Esophagus muscularis mucosa (tissue), 4 donors: Measurements from ENCODE around the gene FGFBP2. TPM values are rescaled to one million over a fixed set of nuclear protein-coding genes. Genes with fewer than 3 reads are reported as not detected.
A peak's percentile ranks its signal among the peaks of the same experiment; 100 is the strongest.

Source experiments
- DNase-seq: peaks from one replicate; pipeline ENCODE4 v3.0.0-alpha.2; 2017; ENCODE audit errors: extremely low spot score
- H3K27ac ChIP-seq, 4 donors: fragments of 200-600 bp; sonication (generic); replicated peaks in 1 of 4; 1 replicate in 3 of 4; 2 replicates in 1 of 4; pipeline ENCODE4 v1.5.1; 2016 to 2019; ENCODE audit warnings: mild to moderate bottlenecking in 1 of 4
- H3K27me3 ChIP-seq, 4 donors: fragments of 200-600 bp; sonication (generic); one replicate each; pipeline versions ENCODE4 v1.5.1 to v1.6.0; 2016 to 2019
- H3K36me3 ChIP-seq, 4 donors: fragments of 200-600 bp; sonication (generic); one replicate each; pipeline ENCODE4 v1.5.1; 2016 to 2019
- H3K4me1 ChIP-seq, 4 donors: fragments of 200-600 bp; sonication (generic); one replicate each; pipeline ENCODE4 v1.5.1; 2016 to 2019
- H3K4me3 ChIP-seq, 4 donors: fragments of 200-600 bp; sonication (generic); 1 replicate in 2 of 4; 2 replicates in 2 of 4; pipeline ENCODE4 v1.5.1; 2016 to 2019; ENCODE audit warnings: mild to moderate bottlenecking in 4 of 4, moderate library complexity in 1 of 4
- H3K9me3 ChIP-seq, 4 donors: fragments of 200-600 bp; sonication (generic); 1 replicate in 3 of 4; 2 replicates in 1 of 4; pipeline ENCODE4 v1.5.1; 2016 to 2019
- EP300 ChIP-seq: sonication (generic); formaldehyde crosslinking; IDR thresholded peaks from one replicate; pipeline ENCODE4 v1.6.1; 2017; ENCODE audit warnings: antibody characterized with exemption
- POLR2A ChIP-seq: fragments of 450-650 bp; IDR thresholded peaks from one replicate; pipeline ENCODE4 v1.6.1; 2017; ENCODE audit warnings: antibody characterized with exemption, moderate library complexity, mild to moderate bottlenecking, low read depth
- POLR2AphosphoS5 ChIP-seq, 2 donors: sonication (generic); formaldehyde crosslinking; IDR thresholded peaks; one replicate each; pipeline ENCODE4 v1.6.1; 2017; ENCODE audit warnings: antibody characterized with exemption in 2 of 2
- WGBS: methylation state at CpG from one replicate; pipeline ENCODE4 v1.1.5; 2018; 5-methylcytosine and 5-hydroxymethylcytosine counted together
- intact Hi-C: fragments of 100-400 bp; cut with DNase I; formaldehyde crosslinking; loops from one replicate; pipeline ENCODE4 v1.15.1; 2023
- total RNA-seq, 4 donors: library from RNA; depleted of rRNA; stranded (reverse); fragments of >200 nt; gene quantifications; one replicate each; pipeline versions ENCODE4 v1.1.0 to v1.2.1, GENCODE V29; 2016
- TF ChIP-seq, protein P1 (sequence below), 3 experiments: fragments of 200-600 bp in 2 of 3; fragments of 450-650 bp in 1 of 3; sonication (generic) in 2 of 3; IDR thresholded peaks; one replicate each; pipeline ENCODE4 v1.5.1; 2017 to 2019; ENCODE audit warnings: antibody characterized with exemption in 3 of 3, mild to moderate bottlenecking in 2 of 3, moderate library complexity in 1 of 3

FGFBP2 gene
- 1 to 10 TPM; 2.8 to 6.7 (median 6.0) TPM for total RNA-seq

DNA sequence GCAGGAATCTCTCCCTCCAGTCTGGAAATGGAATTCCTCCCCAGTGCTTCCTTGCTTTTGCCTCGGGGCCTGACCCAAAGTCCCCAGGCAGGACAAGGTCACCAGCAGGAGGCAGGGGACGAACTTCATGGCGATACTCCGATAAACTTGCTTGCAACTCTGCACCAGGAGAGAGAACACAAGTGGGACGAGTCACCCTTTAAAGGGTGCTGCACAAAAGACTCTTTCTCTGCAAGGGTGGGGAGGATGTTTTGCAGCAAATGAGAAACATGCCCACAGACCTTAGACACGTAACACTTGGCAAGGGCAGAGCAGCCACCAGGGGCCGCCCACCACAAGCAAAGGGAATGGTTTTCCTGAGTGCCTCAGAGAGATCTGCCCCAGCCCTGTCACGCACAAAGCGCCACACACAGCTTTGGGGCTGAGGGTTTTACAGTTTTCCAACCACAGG, at the start of gene FGFBP2:
TSS of gene FGFBP2 (minus strand) at position 175 of the 451 bp plus-strand sequence. CDS start at position 129, 46 bp downstream.
- intact Hi-C loops: loop anchor here (5.0 kb wide), 1 partner anchor 39 kb away; no protein-coding TSS in a partner anchor
- Histone ChIP-seq H3K4me3 (no peak within 1 kb of the TSS), H3K36me3 (no peaks in the 10 kb centered on the region), H3K27me3 (no peaks in the 10 kb centered on the region), H3K9me3 (peaks cover 0 to 8% (median 3%) of the 10 kb centered on the region in 4 donors), H3K4me1 (no peaks in the 10 kb centered on the region), H3K27ac (no peak within 1 kb of the TSS)
- WGBS: 40% methylated on average over 5 of the region's 9 CpGs
- TF ChIP-seq, protein P1, sequence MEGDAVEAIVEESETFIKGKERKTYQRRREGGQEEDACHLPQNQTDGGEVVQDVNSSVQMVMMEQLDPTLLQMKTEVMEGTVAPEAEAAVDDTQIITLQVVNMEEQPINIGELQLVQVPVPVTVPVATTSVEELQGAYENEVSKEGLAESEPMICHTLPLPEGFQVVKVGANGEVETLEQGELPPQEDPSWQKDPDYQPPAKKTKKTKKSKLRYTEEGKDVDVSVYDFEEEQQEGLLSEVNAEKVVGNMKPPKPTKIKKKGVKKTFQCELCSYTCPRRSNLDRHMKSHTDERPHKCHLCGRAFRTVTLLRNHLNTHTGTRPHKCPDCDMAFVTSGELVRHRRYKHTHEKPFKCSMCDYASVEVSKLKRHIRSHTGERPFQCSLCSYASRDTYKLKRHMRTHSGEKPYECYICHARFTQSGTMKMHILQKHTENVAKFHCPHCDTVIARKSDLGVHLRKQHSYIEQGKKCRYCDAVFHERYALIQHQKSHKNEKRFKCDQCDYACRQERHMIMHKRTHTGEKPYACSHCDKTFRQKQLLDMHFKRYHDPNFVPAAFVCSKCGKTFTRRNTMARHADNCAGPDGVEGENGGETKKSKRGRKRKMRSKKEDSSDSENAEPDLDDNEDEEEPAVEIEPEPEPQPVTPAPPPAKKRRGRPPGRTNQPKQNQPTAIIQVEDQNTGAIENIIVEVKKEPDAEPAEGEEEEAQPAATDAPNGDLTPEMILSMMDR (IDR thresholded peaks at IDR 0.05): peak in 2 of 3 experiments; percentile 10 to 30
- TF ChIP-seq POLR2A: no peak
- no peak for TF ChIP-seq EP300
- no peak for TF ChIP-seq POLR2AphosphoS5 (IDR thresholded peaks at IDR 0.05)
- DNase-seq: no peak

DNA sequence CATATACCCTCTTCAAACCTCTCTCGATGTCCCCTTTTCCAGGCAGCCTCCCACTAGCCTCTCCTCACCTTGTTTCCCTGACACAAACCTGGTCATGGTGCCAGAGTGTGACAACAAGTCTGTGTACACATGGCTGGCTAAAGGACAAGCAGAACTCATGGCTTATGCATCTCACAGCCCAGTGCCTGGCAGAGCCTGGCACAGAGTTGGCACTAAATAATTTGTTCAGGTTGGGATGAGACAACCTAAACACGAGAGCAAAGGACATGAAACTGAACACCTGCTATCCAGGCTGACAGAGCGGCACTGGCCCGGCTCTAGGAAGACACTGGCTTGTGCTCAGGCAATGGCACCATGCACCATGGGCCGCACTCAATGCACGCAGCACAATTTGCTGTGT, 48.2 kb upstream of the FGFBP2 start:
- Histone ChIP-seq H3K4me1 (no peaks in the 10 kb centered on the region), H3K36me3 (no peaks in the 10 kb centered on the region), H3K27me3 (peaks cover 0 to 7% (median 0%) of the 10 kb centered on the region in 4 donors), H3K4me3 (no peak overlapping the region), H3K27ac (no peak overlapping the region), H3K9me3 (no peaks in the 10 kb centered on the region)
- DNase-seq: no peak
- TF ChIP-seq EP300: no peak
- TF ChIP-seq, protein P1 (IDR thresholded peaks at IDR 0.05): no peak
- no peak for TF ChIP-seq POLR2A
- TF ChIP-seq POLR2AphosphoS5 (IDR thresholded peaks at IDR 0.05): no peak
- intact Hi-C loops: no loop called here
- 96% methylated on average over 6 of the region's 6 CpGs for WGBS

DNA sequence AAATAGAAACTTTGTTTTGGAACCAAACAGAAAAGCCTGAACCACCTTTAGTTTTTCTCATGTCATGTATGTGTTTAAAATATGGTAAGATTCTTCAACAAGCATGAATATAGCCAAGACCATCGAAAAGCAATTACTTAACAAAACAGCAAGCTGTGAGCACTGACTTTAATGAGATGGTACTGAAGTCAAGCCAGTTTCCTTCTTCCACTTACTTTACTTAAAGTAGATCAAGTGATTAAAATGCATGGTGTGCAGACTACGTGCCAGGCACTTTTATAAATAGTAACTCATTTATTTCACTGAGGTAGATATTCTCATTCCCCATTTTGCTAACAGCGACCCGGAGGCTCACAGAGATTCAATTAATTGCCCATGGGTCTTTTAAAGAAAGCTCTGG, 46.2 kb upstream of the FGFBP2 start:
- 79% methylated on average over 4 of the region's 4 CpGs for WGBS
- Histone ChIP-seq H3K27me3 (peaks cover 0 to 7% (median 0%) of the 10 kb centered on the region in 4 donors), H3K36me3 (no peaks in the 10 kb centered on the region), H3K4me3 (no peak overlapping the region), H3K4me1 (no peaks in the 10 kb centered on the region), H3K9me3 (no peaks in the 10 kb centered on the region), H3K27ac (no peak overlapping the region)
- TF ChIP-seq EP300 (no peak), POLR2AphosphoS5 (IDR thresholded peaks at IDR 0.05) (no peak), POLR2A (no peak)
- TF ChIP-seq, protein P1 (IDR thresholded peaks at IDR 0.05): no peak
- no peak for DNase-seq
- intact Hi-C loops: no loop called here

- TF ChIP-seq EP300: no peak
- no peak for TF ChIP-seq POLR2AphosphoS5 (IDR thresholded peaks at IDR 0.05)
- TF ChIP-seq POLR2A: no peak
- TF ChIP-seq, protein P1 (IDR thresholded peaks at IDR 0.05): no peak
- intact Hi-C loops: no loop called here
Observed at GRCh38 chr4:16007471-16008095, 44.6 kb upstream of the FGFBP2 start.

More at GRCh38 chr4:16007471-16008095, 44.6 kb upstream of the FGFBP2 start:
- Histone ChIP-seq H3K4me3 (no peak overlapping the region), H3K36me3 (no peaks in the 10 kb centered on the region), H3K4me1 (no peaks in the 10 kb centered on the region), H3K27ac (no peak overlapping the region), H3K27me3 (peaks cover 0 to 7% (median 0%) of the 10 kb centered on the region in 4 donors), H3K9me3 (no peaks in the 10 kb centered on the region)
- WGBS: 85% methylated on average over 5 of the region's 5 CpGs
- no peak for DNase-seq
